ENCODE data around the gene C2orf92.

Gene C2orf92

GRCh38 chr2:97738179-97739019 is 68.9 kb downstream of the C2orf92 start:
- TF ChIP-seq TOX (CRISPR knock-in tag; IDR thresholded peaks at IDR 0.05; ENCODE audit: borderline replicate concordance) = no peak
- ATAC-seq = no peak

- ATAC-seq = no peak
- no peak for TF ChIP-seq OSR1 (CRISPR knock-in tag; IDR thresholded peaks at IDR 0.05)
- no peak for TF ChIP-seq ZFP30 (CRISPR knock-in tag; IDR thresholded peaks at IDR 0.05)
- TF ChIP-seq ZNF8 (CRISPR knock-in tag; IDR thresholded peaks at IDR 0.05) = no peak
- no peak for TF ChIP-seq ZC3H10 (CRISPR knock-in tag; IDR thresholded peaks at IDR 0.05)
- TF ChIP-seq CSDC2 (CRISPR knock-in tag; IDR thresholded peaks at IDR 0.05) = no peak
- TF ChIP-seq TOX (CRISPR knock-in tag; IDR thresholded peaks at IDR 0.05; ENCODE audit: borderline replicate concordance) = no peak
- TF ChIP-seq ESRRG (CRISPR knock-in tag; IDR thresholded peaks at IDR 0.05) = no peak
- no peak for TF ChIP-seq CREB5 (CRISPR knock-in tag; IDR thresholded peaks at IDR 0.05; ENCODE audit: low read depth)
- no peak for TF ChIP-seq ZNF565 (CRISPR knock-in tag; conservative IDR thresholded peaks at IDR 0.05; ENCODE audit: low read depth)
- TF ChIP-seq RARB (CRISPR knock-in tag; IDR thresholded peaks at IDR 0.05) = no peak
- no peak for TF ChIP-seq TSHZ2 (CRISPR knock-in tag; IDR thresholded peaks at IDR 0.05)
- TF ChIP-seq PPARA (CRISPR knock-in tag; IDR thresholded peaks at IDR 0.05; ENCODE audit: borderline replicate concordance) = no peak
These were observed 69.7 kb downstream of the C2orf92 start for GRCh38 chr2:97739020-97739892.

- ATAC-seq = no peak
- TF ChIP-seq CSRNP3 (CRISPR knock-in tag; IDR thresholded peaks at IDR 0.05) = no peak
- no peak for TF ChIP-seq TSHZ2 (CRISPR knock-in tag; IDR thresholded peaks at IDR 0.05)
- TF ChIP-seq TCF4 (CRISPR knock-in tag; IDR thresholded peaks at IDR 0.05; ENCODE audit: borderline replicate concordance) = no peak
- TF ChIP-seq POU6F1 (CRISPR knock-in tag; IDR thresholded peaks at IDR 0.05; ENCODE audit: borderline replicate concordance, low read depth) = no peak
- TF ChIP-seq PPARA (CRISPR knock-in tag; IDR thresholded peaks at IDR 0.05; ENCODE audit: borderline replicate concordance) = no peak
- no peak for TF ChIP-seq ZNF565 (CRISPR knock-in tag; conservative IDR thresholded peaks at IDR 0.05; ENCODE audit: low read depth)
- TF ChIP-seq OSR1 (CRISPR knock-in tag; IDR thresholded peaks at IDR 0.05) = no peak
- no peak for TF ChIP-seq SNAI2 (CRISPR knock-in tag; IDR thresholded peaks at IDR 0.05)
- TF ChIP-seq ARNTL (CRISPR knock-in tag; IDR thresholded peaks at IDR 0.05; ENCODE audit: borderline replicate concordance, low read depth) = no peak
- TF ChIP-seq ZNF70 (CRISPR knock-in tag; IDR thresholded peaks at IDR 0.05) = no peak
- no peak for TF ChIP-seq RARB (CRISPR knock-in tag; IDR thresholded peaks at IDR 0.05)
- no peak for TF ChIP-seq ZFP30 (CRISPR knock-in tag; IDR thresholded peaks at IDR 0.05)
- no peak for TF ChIP-seq GLIS3 (CRISPR knock-in tag; IDR thresholded peaks at IDR 0.05)
These were observed 70.4 kb downstream of the C2orf92 start for GRCh38 chr2:97739893-97740245.
